A673 (cell line): Measurements from ENCODE around the gene GZF1.

ENCODE experiments used
- CTCF ChIP-seq: fragments of 300-800, 200-600 bp; sonication (generic); conservative IDR thresholded peaks from 2 replicates; pipeline ENCODE4 v1.5.1; 2017; ENCODE audit warnings: low read depth, mild to moderate bottlenecking, antibody characterized with exemption, low read length, moderate library complexity, mixed read lengths
- EZH2 ChIP-seq: fragments of 200-600 bp; sonication (generic); IDR thresholded peaks from 2 replicates; pipeline ENCODE4 v1.6.1; 2017; ENCODE audit warnings: borderline replicate concordance, low read depth, mild to moderate bottlenecking, mixed read lengths, antibody characterized with exemption, low read length; ENCODE audit not compliant: poor library complexity, severe bottlenecking

GRCh38 chr20:23407781-23408464 is 45.9 kb downstream of the GZF1 start:
- TF ChIP-seq CTCF (no peak), EZH2 (no peak)
